Activated T-cell treated with anti-CD3 and anti-CD28 coated beads, Interleukin-2, amount 50 U/mL, for 1 hour (primary cell): ENCODE results near the gene F2RL3.

Experiments
- DNase-seq: peaks from one replicate; pipeline ENCODE4 v3.0.0-alpha.2; 2020

Gene F2RL3

GRCh38 chr19:16875584-16876555, 12.9 kb upstream of the F2RL3 start:
- DNase-seq: no peak

GRCh38 chr19:16876904-16877361, 11.9 kb upstream of the F2RL3 start:
- no peak for DNase-seq

- no peak for DNase-seq
Observed at GRCh38 chr19:16877581-16877980, 11.2 kb upstream of the F2RL3 start.

DNA sequence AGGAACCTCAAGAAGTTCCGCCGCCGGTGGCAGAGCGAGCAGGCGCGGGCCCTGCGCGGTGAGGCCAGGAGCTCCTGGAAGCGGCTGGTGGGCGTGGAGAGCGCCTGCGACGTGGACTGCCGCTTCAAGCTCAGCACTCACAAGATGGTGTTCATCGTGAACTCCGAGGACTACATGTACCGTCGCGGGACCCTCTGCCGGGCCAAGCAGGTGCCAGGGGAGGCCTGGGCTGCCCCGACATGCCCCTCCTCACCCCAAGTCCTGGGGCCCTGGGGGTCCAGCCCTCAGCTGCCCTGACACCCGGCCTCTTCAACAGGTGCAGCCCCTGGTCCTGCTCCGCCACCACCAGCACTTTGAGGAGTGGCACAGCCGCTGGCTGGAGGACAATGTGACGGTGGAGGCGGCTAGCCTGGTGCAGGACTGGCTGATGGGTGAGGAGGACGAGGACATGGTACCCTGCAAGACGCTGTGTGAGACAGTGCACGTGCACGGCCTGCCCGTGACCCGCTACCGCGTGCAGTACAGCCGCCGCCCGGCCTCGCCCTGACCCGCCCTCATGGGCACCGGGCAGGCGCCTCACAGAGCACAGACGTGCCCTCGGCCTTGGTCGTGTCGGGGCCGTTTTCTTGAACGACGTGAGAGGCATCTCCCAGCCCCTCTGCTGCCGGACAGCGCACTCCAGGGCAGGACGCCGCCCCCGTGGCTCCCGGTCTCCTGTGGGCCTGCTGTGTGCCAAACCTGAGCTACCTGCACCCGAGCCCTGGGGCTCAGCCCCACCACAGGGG, 10.4 kb upstream of the F2RL3 start:
- DNase-seq: no peak

GRCh38 chr19:16880884-16881554, 7.8 kb upstream of the F2RL3 start:
- no peak for DNase-seq

GRCh38 chr19:16882146-16882545, 6.7 kb upstream of the F2RL3 start:
- no peak for DNase-seq

DNA sequence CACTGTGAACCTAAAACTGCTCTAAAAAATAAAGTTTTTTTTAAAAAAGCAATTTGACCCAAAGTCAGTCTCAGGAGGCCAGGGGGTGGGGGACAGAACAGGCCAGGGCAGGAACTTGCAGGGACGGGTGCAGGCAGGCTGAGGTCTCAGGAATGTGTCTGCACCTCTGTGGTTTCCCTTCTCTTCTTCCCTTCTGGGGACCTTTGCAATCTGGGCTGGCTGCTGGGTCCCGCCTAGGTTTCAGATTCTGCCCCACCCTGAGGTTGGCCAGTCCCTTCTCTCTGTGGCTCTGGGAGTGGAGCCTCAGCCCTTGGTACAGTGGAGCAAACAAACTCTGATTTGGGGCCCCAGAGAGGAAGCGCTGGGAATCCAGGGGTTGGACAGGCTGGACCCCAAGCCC, 5.3 kb upstream of the F2RL3 start:
- DNase-seq: no peak

GRCh38 chr19:16885166-16885565, 3.6 kb upstream of the F2RL3 start:
- DNase-seq: no peak

GRCh38 chr19:16886305-16886880, 2.4 kb upstream of the F2RL3 start:
- DNase-seq: no peak

DNA sequence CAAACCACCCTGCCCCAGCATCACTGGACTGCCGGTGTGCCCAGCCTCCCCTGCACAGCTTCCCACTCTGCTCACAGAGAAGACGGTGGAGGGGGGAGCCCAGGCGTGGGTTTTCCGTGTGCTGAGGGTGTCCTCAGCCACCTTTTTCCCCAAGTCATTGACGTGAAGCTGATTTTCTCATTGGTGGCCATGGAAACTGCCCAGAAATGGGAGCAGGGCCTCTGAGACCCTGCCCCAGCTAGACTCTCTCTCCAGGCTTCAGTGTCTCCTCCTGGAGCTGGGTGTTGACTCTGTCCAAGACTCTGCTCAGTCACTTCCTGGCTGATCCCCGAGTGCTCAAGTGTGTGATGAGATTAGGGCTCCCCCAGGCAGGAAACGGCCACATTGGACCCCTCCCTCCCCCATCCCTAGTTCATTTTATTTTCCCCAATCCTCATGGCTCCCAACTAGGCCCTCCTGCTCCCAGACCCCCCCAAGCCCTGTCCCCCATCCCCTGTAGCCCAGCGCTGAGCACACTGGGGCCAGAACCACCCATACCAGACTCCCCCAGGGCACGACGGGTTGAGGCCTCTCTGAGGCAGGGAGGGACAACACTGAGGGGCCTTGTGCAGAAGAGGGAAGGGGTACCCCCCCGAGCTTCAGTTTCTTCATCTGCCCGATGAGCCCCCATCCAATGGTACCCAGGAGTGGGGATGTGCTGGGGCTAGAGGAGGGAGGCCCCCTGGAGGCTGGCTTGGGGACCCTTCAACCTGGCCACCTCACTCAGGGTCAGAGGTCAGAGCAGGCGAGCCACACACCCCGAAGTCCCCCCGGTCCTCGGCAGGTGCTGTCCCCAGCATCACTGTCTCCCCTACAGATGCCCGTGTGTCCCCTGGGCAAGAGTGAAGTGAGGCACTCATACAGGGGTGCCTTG, 1.2 kb upstream of the F2RL3 start:
- DNase-seq: no peak

DNA sequence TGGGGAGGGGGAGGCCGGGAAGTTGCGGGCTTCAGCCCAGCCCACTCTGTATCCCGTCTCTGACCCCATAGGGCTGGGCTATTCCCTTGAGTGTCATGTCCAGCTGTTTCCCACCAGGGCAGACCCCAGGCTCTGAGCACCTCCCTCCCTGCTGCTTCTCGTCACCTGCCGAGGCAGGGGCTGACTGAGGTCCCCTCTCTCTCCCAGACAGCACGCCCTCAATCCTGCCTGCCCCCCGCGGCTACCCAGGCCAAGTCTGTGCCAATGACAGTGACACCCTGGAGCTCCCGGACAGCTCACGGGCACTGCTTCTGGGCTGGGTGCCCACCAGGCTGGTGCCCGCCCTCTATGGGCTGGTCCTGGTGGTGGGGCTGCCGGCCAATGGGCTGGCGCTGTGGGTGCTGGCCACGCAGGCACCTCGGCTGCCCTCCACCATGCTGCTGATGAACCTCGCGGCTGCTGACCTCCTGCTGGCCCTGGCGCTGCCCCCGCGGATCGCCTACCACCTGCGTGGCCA, 625 bp downstream of the F2RL3 start:
- no peak for DNase-seq

DNA sequence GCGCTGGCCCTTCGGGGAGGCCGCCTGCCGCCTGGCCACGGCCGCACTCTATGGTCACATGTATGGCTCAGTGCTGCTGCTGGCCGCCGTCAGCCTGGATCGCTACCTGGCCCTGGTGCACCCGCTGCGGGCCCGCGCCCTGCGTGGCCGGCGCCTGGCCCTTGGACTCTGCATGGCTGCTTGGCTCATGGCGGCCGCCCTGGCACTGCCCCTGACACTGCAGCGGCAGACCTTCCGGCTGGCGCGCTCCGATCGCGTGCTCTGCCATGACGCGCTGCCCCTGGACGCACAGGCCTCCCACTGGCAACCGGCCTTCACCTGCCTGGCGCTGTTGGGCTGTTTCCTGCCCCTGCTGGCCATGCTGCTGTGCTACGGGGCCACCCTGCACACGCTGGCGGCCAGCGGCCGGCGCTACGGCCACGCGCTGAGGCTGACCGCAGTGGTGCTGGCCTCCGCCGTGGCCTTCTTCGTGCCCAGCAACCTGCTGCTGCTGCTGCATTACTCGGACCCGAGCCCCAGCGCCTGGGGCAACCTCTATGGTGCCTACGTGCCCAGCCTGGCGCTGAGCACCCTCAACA, 1.2 kb downstream of the F2RL3 start:
- no peak for DNase-seq

GRCh38 chr19:16890461-16891184, 1.8 kb downstream of the F2RL3 start:
- DNase-seq: no peak

DNA sequence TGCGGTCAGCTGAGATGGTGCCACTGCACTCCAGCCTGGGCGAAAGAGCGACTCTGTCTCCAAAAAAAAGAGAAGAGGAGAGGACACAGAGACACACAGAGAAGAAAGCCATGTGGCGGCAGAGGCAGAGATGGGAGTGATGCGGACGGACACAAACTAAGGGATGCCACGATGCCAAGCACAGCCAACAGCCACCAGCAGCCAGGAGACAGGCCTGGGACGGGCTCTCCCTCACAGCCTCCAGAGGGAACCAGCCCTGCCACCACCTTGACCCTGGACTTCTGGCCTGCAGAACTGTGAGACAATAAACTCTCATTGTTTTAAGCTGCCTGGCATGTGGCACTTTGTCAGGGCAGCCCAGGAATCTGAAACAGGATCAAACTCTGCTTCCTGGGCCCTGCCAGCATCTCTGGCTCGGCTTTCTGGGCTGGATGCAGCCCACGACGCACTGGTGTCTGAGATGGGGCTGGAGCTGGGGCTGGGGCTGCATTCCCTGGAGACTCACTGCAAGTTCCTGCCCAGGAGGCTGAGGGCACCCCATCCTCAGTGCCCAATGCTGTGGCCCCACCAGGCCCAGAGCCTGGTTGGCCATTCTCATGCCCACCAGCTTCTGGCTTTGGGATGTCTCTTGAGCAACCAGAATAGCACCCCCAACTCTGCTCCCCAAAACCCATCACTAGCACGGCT, 3.0 kb downstream of the F2RL3 start:
- DNase-seq: no peak

GRCh38 chr19:16892436-16892835, 3.6 kb downstream of the F2RL3 start:
- no peak for DNase-seq

DNA sequence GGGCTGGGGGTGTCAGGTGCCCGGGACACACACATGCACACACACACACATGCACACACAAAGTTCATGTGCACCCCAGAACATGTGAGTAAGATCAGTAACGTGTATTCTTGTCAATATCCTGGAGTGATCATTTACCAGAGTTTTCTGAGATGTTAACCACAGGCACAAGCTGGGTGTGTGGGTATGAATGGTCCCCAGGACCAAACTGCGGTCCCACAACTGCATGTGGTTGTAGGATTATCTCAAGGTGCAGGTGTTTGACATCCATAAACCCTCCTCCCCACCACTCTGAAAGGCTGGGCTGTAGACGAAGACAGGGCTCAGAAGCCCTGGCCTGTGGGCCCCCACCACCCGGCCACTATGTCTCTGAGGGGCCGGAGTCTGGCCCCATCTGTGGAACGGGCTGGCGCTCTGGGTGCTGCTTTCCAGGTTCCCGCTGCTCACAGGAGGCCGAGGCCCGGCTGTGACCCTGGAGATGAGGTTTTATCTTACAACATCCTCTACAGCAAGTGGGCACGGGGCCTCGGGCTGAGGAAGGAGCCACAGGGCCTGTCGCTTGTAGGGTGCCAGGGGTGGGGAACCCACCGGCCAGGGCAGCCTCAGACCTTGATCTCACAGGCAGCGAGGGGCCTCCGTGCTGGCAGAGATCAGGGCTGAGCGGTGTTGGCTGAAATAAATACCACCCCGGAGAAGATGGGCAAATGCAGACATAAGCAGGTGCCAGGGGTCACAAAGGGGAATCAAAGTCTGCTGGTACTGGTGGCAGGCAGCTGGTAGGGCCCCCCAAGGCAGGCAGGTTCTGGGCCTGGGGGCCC, 4.3 kb downstream of the F2RL3 start:
- DNase-seq: no peak

GRCh38 chr19:16893686-16893989, 4.8 kb downstream of the F2RL3 start:
- DNase-seq: no peak

GRCh38 chr19:16894080-16894479, 5.3 kb downstream of the F2RL3 start:
- no peak for DNase-seq
